ENCODE data around the gene THBS4.

DNA sequence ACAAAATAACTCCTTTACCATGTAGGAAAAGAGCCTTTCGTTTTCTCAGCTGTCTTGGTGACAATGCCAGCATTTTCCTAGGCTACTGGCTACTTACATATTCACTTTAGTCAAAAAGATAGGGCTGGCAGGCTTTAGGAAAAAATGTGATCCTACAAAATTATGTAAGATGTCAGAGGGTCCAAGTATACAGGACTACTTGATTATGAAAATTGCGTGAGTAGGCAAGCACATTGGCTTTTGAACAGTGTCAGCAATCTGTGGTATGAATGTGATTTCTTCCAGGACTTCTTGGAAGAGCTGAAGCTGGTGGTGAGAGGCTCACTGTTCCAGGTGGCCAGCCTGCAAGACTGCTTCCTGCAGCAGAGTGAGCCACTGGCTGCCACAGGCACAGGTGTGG lies 22.8 kb downstream of the THBS4 start:
- no peak for TF ChIP-seq POLR2AphosphoS5 (IDR thresholded peaks at IDR 0.05)
- TF ChIP-seq POLR2A (IDR thresholded peaks at IDR 0.05): no peak
- TF ChIP-seq CTCF (IDR thresholded peaks at IDR 0.05): no peak
- no peak for TF ChIP-seq EP300 (IDR thresholded peaks at IDR 0.05)

Measured in upper lobe of left lung (tissue), 4 donors.